Sigmoid colon (tissue), 7 donors: ENCODE measurements around the gene SLC12A4. TPM values are rescaled to one million over a fixed set of nuclear protein-coding genes. Genes with fewer than 3 reads are reported as not detected.

Experiments
- DNase-seq: peaks from one replicate; pipeline ENCODE4 v3.0.0-alpha.2; 2019
- H3K27ac ChIP-seq, 4 donors: fragments of 200-600 bp; sonication (generic); one replicate each; pipeline ENCODE4 v1.5.1; 2016 to 2019; ENCODE audit warnings: mild to moderate bottlenecking in 1 of 4
- H3K27me3 ChIP-seq, 3 donors: fragments of 200-600 bp; sonication (generic); one replicate each; pipeline ENCODE4 v1.5.1; 2019; ENCODE audit warnings: mild to moderate bottlenecking in 1 of 3
- H3K36me3 ChIP-seq, 4 donors: fragments of 200-600 bp; sonication (generic); one replicate each; pipeline ENCODE4 v1.5.1; 2016 to 2019
- H3K4me1 ChIP-seq, 4 donors: fragments of 200-600 bp; sonication (generic); one replicate each; pipeline ENCODE4 v1.5.1; 2017 to 2019
- H3K4me3 ChIP-seq, 4 donors: fragments of 200-600 bp; sonication (generic); one replicate each; pipeline ENCODE4 v1.5.1; 2017 to 2019; ENCODE audit warnings: mild to moderate bottlenecking in 2 of 4, moderate library complexity in 1 of 4
- H3K9me3 ChIP-seq, 4 donors: fragments of 200-600 bp in 3 of 4; sonication (generic) in 3 of 4; one replicate each; pipeline versions ENCODE4 v1.5.1 to v1.6.1; 2013 to 2019
- EP300 ChIP-seq, 4 donors: sonication (generic); formaldehyde crosslinking; IDR thresholded peaks; one replicate each; pipeline ENCODE4 v1.6.1; 2017; ENCODE audit warnings: antibody characterized with exemption in 4 of 4
- POLR2A ChIP-seq, 2 donors: fragments of 450-650 bp; IDR thresholded peaks; one replicate each; pipeline ENCODE4 v1.6.1; 2016; ENCODE audit warnings: antibody characterized with exemption in 2 of 2, mild to moderate bottlenecking in 2 of 2, moderate library complexity in 2 of 2
- POLR2AphosphoS5 ChIP-seq, 4 donors: sonication (generic); formaldehyde crosslinking; IDR thresholded peaks; one replicate each; pipeline ENCODE4 v1.6.1; 2017; ENCODE audit warnings: antibody characterized with exemption in 4 of 4
- WGBS, 2 donors: extraction: QIAGEN DNeasy Blood & Tissue Kit; methylation state at CpG; one replicate each; pipeline ENCODE4 v1.1.7; 2013; 5-methylcytosine and 5-hydroxymethylcytosine counted together
- intact Hi-C: fragments of 100-400 bp; cut with DNase I; formaldehyde crosslinking; loops from one replicate; pipeline ENCODE4 v1.15.1; 2023
- polyA plus RNA-seq, 3 donors: library from polyadenylated mRNA; stranded (reverse); fragments of 200-250 nt; gene quantifications; one replicate each; pipeline ENCODE4 v1.2.3, GENCODE V29; 2013
- total RNA-seq, 4 donors: library from RNA; depleted of rRNA; stranded (reverse); fragments of >200 nt; gene quantifications; one replicate each; pipeline ENCODE4 v1.1.0, GENCODE V29; 2016
- TF ChIP-seq, protein P1 (sequence below), 4 experiments: fragments of 450-650 bp in 3 of 4; fragments of 200-600 bp in 1 of 4; IDR thresholded peaks; one replicate each; pipeline ENCODE4 v1.5.1; 2016 to 2019; ENCODE audit warnings: antibody characterized with exemption in 4 of 4, mild to moderate bottlenecking in 3 of 4, moderate library complexity in 2 of 4
- donor health status: healthy with polysubstance abuse.
- donor health status: Bipolar disorder and iron deficiency.
- donor health status: healthy.

Gene SLC12A4
- total and polyA plus RNA-seq, 7 donors: 3.0 to 77.0 (median 27.6) TPM

DNA sequence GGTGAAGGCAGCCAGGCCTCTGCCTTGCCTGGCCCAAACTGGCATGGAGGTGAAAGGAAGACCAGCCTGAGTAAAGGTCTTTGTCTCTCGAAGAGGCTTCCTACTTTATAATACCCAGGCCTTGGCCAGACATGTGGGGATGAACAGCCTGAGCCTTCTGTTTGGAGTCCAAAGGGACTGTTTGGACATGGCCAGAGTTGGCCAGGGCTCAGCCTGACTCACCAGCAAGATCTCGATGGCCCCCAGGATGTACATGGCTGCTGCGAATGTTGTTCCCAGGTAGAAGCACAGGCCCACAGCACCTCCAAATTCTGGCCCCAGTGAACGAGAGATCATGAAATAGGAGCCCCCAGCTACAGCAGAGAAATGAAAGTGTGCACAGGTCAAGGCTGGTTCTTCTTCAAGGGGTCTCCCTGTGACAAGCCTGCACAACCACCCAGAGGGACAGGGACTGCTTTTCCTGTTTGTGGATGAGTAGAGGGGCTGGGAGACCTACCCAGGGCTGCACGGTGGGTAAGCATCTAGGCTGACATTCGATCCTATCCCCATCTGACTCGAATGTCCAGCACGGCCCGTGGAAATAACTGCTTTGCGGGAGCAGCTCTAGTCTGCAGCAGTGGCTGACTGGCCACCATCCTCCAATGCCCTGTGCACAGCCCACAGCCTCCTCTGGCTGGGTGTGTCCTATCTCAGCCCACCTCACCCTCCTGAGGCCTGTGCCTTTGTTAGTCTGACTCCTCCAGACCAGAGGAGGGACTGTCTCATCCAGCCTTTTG is 13.8 kb downstream of the SLC12A4 start:
- no peaks in the 10 kb centered on the region for H3K27me3 ChIP-seq
- H3K4me3 ChIP-seq: no peak overlapping the region
- TF ChIP-seq POLR2AphosphoS5 (IDR thresholded peaks at IDR 0.05) (no peak), EP300 (IDR thresholded peaks at IDR 0.05) (no peak)
- 90% methylated on average over 10 of the region's 10 CpGs for WGBS, 2 donors
- intact Hi-C loops: no loop called here
- DNase-seq: no peak
- peaks cover 0 to 27% (median 23%) of the 10 kb centered on the region in 4 donors for H3K4me1 ChIP-seq
- H3K9me3 ChIP-seq: no peaks in the 10 kb centered on the region
- H3K27ac ChIP-seq: peak overlapping the region in 1 of 4 donors; percentile 34
- H3K36me3 ChIP-seq: peaks cover 31 to 98% (median 42%) of the 10 kb centered on the region in 4 donors

DNA sequence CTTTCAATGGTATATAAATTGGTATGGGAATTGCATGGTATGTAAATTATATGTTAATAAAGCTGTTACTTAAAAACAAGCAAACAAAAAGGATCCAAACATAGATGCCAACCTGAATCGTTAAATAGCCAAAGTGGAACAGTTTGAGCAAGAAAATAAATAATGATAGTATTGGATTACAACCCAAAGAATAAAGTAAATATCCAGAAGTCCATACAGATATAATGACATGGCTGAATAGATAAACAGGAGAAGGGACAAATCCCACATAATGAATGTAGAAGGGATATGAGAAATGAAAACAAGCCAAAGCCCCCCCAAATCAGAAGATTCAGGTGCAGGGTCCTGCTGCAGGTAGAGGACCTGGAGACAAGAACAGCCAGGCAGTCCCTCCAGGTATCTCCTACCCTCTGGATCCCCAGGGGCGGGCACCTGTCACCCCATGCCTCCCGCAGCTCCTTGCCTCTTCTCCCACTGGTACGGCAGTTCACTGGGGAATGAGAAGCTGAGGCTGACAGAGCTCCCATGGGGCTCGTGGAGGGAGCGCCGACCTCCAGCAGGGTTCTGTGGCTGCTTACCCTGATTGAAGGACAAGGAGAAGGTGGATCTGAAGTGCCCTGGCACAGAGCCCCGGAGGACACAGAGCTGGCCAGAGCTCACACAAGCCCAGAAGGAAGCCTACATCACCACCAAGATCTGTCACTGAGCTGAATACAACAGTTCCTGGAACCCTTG is 14.6 kb downstream of the SLC12A4 start:
- TF ChIP-seq POLR2AphosphoS5 (IDR thresholded peaks at IDR 0.05) (no peak), EP300 (IDR thresholded peaks at IDR 0.05) (no peak), POLR2A (IDR thresholded peaks at IDR 0.05) (no peak)
- TF ChIP-seq, protein P1, sequence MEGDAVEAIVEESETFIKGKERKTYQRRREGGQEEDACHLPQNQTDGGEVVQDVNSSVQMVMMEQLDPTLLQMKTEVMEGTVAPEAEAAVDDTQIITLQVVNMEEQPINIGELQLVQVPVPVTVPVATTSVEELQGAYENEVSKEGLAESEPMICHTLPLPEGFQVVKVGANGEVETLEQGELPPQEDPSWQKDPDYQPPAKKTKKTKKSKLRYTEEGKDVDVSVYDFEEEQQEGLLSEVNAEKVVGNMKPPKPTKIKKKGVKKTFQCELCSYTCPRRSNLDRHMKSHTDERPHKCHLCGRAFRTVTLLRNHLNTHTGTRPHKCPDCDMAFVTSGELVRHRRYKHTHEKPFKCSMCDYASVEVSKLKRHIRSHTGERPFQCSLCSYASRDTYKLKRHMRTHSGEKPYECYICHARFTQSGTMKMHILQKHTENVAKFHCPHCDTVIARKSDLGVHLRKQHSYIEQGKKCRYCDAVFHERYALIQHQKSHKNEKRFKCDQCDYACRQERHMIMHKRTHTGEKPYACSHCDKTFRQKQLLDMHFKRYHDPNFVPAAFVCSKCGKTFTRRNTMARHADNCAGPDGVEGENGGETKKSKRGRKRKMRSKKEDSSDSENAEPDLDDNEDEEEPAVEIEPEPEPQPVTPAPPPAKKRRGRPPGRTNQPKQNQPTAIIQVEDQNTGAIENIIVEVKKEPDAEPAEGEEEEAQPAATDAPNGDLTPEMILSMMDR (IDR thresholded peaks at IDR 0.05): no peak
- no peaks in the 10 kb centered on the region for H3K9me3 ChIP-seq
- H3K4me1 ChIP-seq: peaks cover 0 to 19% (median 15%) of the 10 kb centered on the region in 4 donors
- H3K4me3 ChIP-seq: no peak overlapping the region
- intact Hi-C loops: no loop called here
- DNase-seq: no peak
- peak overlapping the region in 1 of 4 donors; percentile 34 for H3K27ac ChIP-seq
- 87 to 91% methylated on average over 8 of the region's 8 CpGs for WGBS, 2 donors
- peaks cover 36 to 98% (median 44%) of the 10 kb centered on the region in 4 donors for H3K36me3 ChIP-seq
- no peaks in the 10 kb centered on the region for H3K27me3 ChIP-seq

DNA sequence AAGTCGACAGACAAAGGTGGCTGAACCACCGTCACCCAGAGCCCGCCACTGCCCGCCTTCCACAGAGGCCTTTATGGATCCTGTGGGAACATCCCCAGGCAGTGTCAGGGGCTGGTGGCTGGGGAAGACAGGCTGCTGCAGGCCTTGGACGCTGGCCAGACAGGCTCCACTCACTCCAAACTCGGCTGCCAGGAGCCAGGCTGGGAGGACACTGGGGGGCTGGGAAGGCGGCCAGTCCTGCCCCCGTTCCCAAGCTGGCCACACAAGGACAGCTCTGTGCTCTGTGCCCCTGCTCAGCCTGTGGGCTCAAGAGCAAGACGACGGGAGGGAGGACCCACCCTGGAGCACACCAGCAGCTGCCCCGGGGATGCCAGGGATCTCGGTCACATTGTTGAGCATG is 17.0 kb downstream of the SLC12A4 start:
- no peaks in the 10 kb centered on the region for H3K9me3 ChIP-seq
- peak; percentile 84 for DNase-seq
- TF ChIP-seq POLR2A (IDR thresholded peaks at IDR 0.05): no peak
- TF ChIP-seq EP300 (IDR thresholded peaks at IDR 0.05): no peak
- TF ChIP-seq POLR2AphosphoS5 (IDR thresholded peaks at IDR 0.05): peak in 2 of 4 donors; percentile 41 to 49
- H3K27me3 ChIP-seq: no peaks in the 10 kb centered on the region
- H3K27ac ChIP-seq: peak overlapping the region; percentile 24 to 59 (median 51)
- intact Hi-C loops: no loop called here
- H3K4me3 ChIP-seq: no peak overlapping the region
- WGBS, 2 donors: 58 to 80% methylated on average over 12 of the region's 12 CpGs
- H3K4me1 ChIP-seq: peaks cover 0 to 18% (median 15%) of the 10 kb centered on the region in 4 donors
- peaks cover 48 to 99% (median 57%) of the 10 kb centered on the region in 4 donors for H3K36me3 ChIP-seq

DNA sequence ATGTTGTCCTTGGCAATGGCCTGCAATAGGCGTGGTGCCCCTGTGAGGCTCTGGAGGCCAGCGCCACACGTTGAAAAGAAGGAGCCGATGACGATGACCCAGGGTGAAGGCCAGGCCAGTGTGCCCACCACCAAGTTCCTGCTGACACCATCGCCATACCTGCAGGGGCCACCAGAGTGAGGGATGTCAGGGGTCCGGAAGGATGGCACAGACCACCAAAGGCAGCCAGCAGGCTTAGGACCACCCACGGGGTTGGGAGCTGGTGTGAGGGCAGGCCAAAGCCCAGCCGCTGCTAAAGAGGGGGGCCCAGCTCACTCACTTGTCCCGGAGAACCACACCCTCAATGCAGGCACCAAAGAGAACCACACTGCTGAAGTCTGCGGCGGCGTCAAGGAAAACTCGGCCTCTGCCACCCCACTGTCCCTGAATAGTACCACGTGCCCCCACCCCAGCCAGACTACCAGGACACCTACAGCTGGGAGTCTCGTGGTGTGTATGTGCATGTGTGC is 18.0 kb downstream of the SLC12A4 start:
- H3K27ac ChIP-seq: peak overlapping the region in 1 of 4 donors; percentile 59
- no peaks in the 10 kb centered on the region for H3K9me3 ChIP-seq
- WGBS, 2 donors: 80 to 94% methylated on average over 16 of the region's 16 CpGs
- peaks cover 0 to 21% (median 19%) of the 10 kb centered on the region in 4 donors for H3K4me1 ChIP-seq
- no peak for DNase-seq
- no peak overlapping the region for H3K4me3 ChIP-seq
- intact Hi-C loops: no loop called here
- H3K36me3 ChIP-seq: peaks cover 58 to 99% (median 66%) of the 10 kb centered on the region in 4 donors
- TF ChIP-seq EP300 (IDR thresholded peaks at IDR 0.05) (no peak), POLR2AphosphoS5 (IDR thresholded peaks at IDR 0.05) (no peak), POLR2A (IDR thresholded peaks at IDR 0.05) (no peak)
- TF ChIP-seq, protein P1 (IDR thresholded peaks at IDR 0.05): no peak
- no peaks in the 10 kb centered on the region for H3K27me3 ChIP-seq

DNA sequence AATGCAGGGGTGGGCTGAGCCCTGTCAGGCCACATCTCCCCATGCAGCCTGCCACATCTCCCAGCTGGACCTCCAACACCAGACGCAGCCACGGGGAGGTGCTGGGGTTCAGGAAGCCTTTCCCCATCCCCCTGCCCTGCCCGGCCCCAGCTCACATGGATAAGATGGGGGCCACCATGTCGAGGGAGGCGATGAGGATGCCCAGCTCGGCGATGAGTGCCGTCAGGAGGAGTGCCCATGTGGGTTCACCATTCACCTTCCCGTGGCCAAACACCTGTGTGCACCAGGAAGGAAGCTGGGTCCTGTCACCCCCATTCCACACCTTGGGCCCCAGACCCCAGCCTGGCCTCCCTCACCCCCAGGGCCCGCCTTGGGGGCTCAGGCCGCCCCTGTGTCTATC is 18.8 kb downstream of the SLC12A4 start:
- intact Hi-C loops: no loop called here
- TF ChIP-seq EP300 (IDR thresholded peaks at IDR 0.05): no peak
- TF ChIP-seq, protein P1 (IDR thresholded peaks at IDR 0.05): no peak
- TF ChIP-seq POLR2AphosphoS5 (IDR thresholded peaks at IDR 0.05): no peak
- no peak for TF ChIP-seq POLR2A (IDR thresholded peaks at IDR 0.05)
- Histone ChIP-seq H3K4me3 (no peak overlapping the region), H3K27me3 (no peaks in the 10 kb centered on the region), H3K27ac (no peak overlapping the region), H3K9me3 (no peaks in the 10 kb centered on the region), H3K36me3 (peaks cover 63 to 99% (median 69%) of the 10 kb centered on the region in 4 donors), H3K4me1 (peaks cover 0 to 29% (median 26%) of the 10 kb centered on the region in 4 donors)
- DNase-seq: no peak
- WGBS, 2 donors: 85 to 89% methylated on average over 11 of the region's 11 CpGs
